BLaER1 (cell line): ENCODE measurements around the gene PLEK.

Source experiments
- H3K27ac ChIP-seq: shearing (Covaris generic); formaldehyde crosslinking; 2 replicates; pipeline ENCODE4 v1.8.1; 2022
- H3K27me3 ChIP-seq: shearing (Covaris generic); formaldehyde crosslinking; 2 replicates; pipeline ENCODE4 v1.8.1; 2022
- H3K36me3 ChIP-seq: shearing (Covaris generic); formaldehyde crosslinking; 2 replicates; pipeline ENCODE4 v1.8.1; 2022
- H3K4me1 ChIP-seq: shearing (Covaris generic); formaldehyde crosslinking; 2 replicates; pipeline ENCODE4 v1.8.1; 2022
- H3K4me2 ChIP-seq: shearing (Covaris generic); formaldehyde crosslinking; 2 replicates; pipeline ENCODE4 v1.8.1; 2022
- H3K4me3 ChIP-seq: shearing (Covaris generic); formaldehyde crosslinking; 2 replicates; pipeline ENCODE4 v1.8.1; 2022
- H3K9ac ChIP-seq: shearing (Covaris generic); formaldehyde crosslinking; 2 replicates; pipeline ENCODE4 v1.8.1; 2022
- H3K9me3 ChIP-seq: shearing (Covaris generic); formaldehyde crosslinking; 2 replicates; pipeline ENCODE4 v1.8.1; 2022
- H4K20me1 ChIP-seq: shearing (Covaris generic); formaldehyde crosslinking; 2 replicates; pipeline ENCODE4 v1.8.1; 2022
- Cebpa-rat ChIP-seq: shearing (Covaris generic); IDR thresholded peaks from 2 replicates; pipeline ENCODE4 v1.8.1; 2022

Gene PLEK

DNA sequence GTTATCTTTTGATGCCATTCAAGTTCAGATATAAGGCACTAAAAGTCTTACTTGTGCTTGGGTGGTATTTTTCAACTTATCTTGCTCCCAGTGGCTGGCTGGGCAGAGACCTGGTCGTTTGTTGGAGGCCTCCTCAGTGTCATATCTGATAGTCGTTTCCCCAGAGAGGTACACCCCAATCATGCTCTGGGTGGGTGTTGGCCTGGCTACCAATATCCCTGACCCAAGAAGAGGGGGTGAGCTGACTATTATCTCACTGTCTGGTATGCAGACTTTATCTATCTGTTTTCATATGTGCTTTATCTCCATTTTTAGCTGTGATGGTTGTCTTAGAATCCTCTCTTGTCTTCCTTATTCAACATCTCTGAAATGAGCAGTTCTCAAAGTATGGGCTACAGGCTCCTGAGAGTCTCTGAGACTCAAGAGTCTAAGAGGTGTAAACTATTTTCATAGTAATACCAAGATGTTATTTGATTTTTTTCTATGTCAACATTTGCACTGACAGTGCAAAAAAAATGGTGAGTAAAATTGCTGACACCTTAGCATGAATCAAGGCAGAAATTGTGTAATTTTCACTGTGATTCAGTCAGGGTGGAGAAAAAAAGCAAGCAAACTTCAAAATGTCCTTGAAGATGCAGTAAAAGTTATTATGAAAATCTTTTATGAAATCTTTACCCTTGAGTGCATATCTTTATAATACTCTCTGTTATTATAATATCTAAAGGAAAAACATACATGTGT, 12.3 kb upstream of the PLEK start:
- H3K9me3 ChIP-seq: peaks cover 7% of the 10 kb centered on the region; the same call in 1 of the 2 replicates
- no peak overlapping the region for H3K4me2 ChIP-seq
- no peaks in the 10 kb centered on the region for H3K36me3 ChIP-seq
- no peaks in the 10 kb centered on the region for H3K27me3 ChIP-seq
- H3K27ac ChIP-seq: no peak overlapping the region
- no peaks in the 10 kb centered on the region for H3K4me1 ChIP-seq
- H3K9ac ChIP-seq: no peak overlapping the region
- TF ChIP-seq Cebpa-rat: no peak
- H3K4me3 ChIP-seq: no peak overlapping the region
- H4K20me1 ChIP-seq: no peaks in the 10 kb centered on the region

DNA sequence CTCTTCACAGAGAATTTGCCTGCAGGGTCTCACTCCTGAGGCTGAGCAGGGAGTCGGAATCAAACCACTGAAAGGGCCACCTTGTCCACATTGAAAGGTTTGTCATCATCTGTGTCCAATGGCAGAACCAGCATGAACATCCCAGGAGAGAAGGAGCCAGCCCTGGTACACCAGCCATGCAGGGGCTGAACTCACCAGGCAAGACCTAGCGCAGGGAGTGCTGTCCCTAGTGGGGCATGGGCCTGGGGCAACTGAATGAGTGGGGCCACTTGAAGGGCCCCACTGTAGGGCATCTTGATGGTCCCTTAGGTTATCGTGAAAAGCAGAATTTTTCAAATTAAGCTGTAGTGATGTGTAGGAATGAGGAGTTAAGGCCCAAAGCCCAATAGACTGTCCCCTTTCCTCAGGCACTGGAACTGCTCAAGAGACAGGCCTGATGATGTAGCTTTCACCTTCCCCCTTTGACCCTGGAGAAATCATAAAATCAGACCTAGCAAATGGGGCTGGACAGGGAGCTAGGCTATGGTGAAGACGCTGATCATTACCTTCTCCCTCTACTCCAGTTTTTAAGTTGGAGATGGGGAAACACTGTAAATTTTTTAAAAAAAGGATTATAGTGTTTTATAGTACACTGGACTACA, 8.4 kb upstream of the PLEK start:
- Histone ChIP-seq H3K9ac (no peak overlapping the region), H3K36me3 (no peaks in the 10 kb centered on the region), H3K4me2 (no peak overlapping the region), H3K27ac (no peak overlapping the region), H3K9me3 (no peaks in the 10 kb centered on the region), H3K4me3 (no peak overlapping the region), H3K4me1 (no peaks in the 10 kb centered on the region), H3K27me3 (no peaks in the 10 kb centered on the region), H4K20me1 (no peaks in the 10 kb centered on the region)
- TF ChIP-seq Cebpa-rat: no peak

- H3K4me1 ChIP-seq: peaks cover 7% of the 10 kb centered on the region
- no peak for TF ChIP-seq Cebpa-rat
- no peak overlapping the region for H3K4me3 ChIP-seq
- no peak overlapping the region for H3K4me2 ChIP-seq
- no peak overlapping the region for H3K27ac ChIP-seq
- H3K27me3 ChIP-seq: no peaks in the 10 kb centered on the region
- H3K9me3 ChIP-seq: no peaks in the 10 kb centered on the region
- no peak overlapping the region for H3K9ac ChIP-seq
- no peaks in the 10 kb centered on the region for H4K20me1 ChIP-seq
- no peaks in the 10 kb centered on the region for H3K36me3 ChIP-seq
Measured at GRCh38 chr2:68357605-68358337, 7.3 kb upstream of the PLEK start.

- Histone ChIP-seq H3K27me3 (no peaks in the 10 kb centered on the region), H3K36me3 (no peaks in the 10 kb centered on the region), H3K27ac (no peak overlapping the region), H3K9me3 (no peaks in the 10 kb centered on the region), H3K4me1 (peaks cover 29% of the 10 kb centered on the region), H3K4me2 (no peak overlapping the region), H4K20me1 (no peaks in the 10 kb centered on the region), H3K9ac (no peak overlapping the region), H3K4me3 (no peak overlapping the region)
- no peak for TF ChIP-seq Cebpa-rat
Measured at GRCh38 chr2:68359889-68360288, 5.2 kb upstream of the PLEK start.

DNA sequence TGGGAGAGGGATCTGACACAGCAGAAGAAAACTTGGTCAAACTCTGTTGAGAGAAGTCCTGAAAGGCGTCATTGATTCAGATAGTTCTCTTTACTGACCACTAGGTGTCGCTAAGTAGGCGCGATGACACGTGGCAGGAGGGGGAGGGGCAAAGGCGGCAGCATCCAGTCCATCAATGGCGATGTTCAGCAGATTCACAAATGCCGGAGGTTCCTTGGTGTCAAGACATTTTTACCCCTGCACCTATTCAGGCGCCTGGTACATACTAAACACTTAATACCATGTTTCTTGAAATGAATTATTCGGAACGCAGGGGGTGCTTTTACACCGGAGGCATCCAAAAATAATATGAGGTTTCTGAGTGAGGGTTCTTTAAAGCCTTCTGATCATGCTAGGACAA, 3.0 kb upstream of the PLEK start:
- H3K36me3 ChIP-seq: no peaks in the 10 kb centered on the region
- H3K9ac ChIP-seq: 0 out of 2 replicates have a peak overlapping the region, but pooled peaks have one; percentile 42
- H3K9me3 ChIP-seq: no peaks in the 10 kb centered on the region
- peak overlapping the region; percentile 73 for H3K27ac ChIP-seq
- H3K4me2 ChIP-seq: peak overlapping the region; percentile 87
- no peaks in the 10 kb centered on the region for H4K20me1 ChIP-seq
- peaks cover 48% of the 10 kb centered on the region for H3K4me1 ChIP-seq
- TF ChIP-seq Cebpa-rat: no peak
- H3K27me3 ChIP-seq: no peaks in the 10 kb centered on the region
- no peak overlapping the region for H3K4me3 ChIP-seq

DNA sequence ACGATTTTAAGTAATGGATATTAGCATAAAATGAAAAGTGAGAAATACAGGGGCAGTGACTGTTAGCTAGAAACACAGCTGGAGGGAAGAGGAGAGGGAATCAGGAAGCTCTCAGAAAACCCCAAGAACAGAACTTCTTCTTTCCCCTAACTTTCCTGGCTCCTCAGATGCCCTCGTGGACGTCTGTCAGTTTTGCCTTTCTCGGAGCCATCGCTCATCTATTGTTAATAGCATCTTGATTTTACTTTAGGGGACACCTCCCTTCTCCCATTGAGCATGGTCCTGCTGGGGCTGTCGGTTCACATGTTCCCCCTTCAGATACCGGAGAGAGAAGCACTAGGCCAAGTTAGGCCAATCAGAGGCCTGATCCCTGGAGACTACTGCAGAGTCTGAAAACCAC, 2.3 kb upstream of the PLEK start:
- Histone ChIP-seq H3K4me1 (peaks cover 55% of the 10 kb centered on the region), H4K20me1 (no peaks in the 10 kb centered on the region), H3K4me3 (no peak overlapping the region), H3K4me2 (peak overlapping the region; percentile 87), H3K9ac (peak overlapping the region; percentile 42), H3K9me3 (no peaks in the 10 kb centered on the region), H3K36me3 (no peaks in the 10 kb centered on the region), H3K27ac (peak overlapping the region; percentile 73), H3K27me3 (no peaks in the 10 kb centered on the region)
- TF ChIP-seq Cebpa-rat: no peak

GRCh38 chr2:68363721-68364120, 1.4 kb upstream of the PLEK start:
- Histone ChIP-seq H3K36me3 (peaks cover 3% of the 10 kb centered on the region; the same call in 1 of the 2 replicates), H3K4me2 (peak overlapping the region; percentile 87), H3K4me1 (peaks cover 64% of the 10 kb centered on the region), H3K4me3 (no peak overlapping the region), H4K20me1 (no peaks in the 10 kb centered on the region), H3K27ac (peak overlapping the region; percentile 16; the same call in 1 of the 2 replicates), H3K27me3 (no peaks in the 10 kb centered on the region), H3K9me3 (no peaks in the 10 kb centered on the region), H3K9ac (no peak overlapping the region)
- no peak for TF ChIP-seq Cebpa-rat

- peak overlapping the region; percentile 87 for H3K4me2 ChIP-seq
- H3K27me3 ChIP-seq: no peaks in the 10 kb centered on the region
- peak overlapping the region; percentile 79 for H3K9ac ChIP-seq
- H3K4me3 ChIP-seq: peak overlapping the region; percentile 70
- H4K20me1 ChIP-seq: no peaks in the 10 kb centered on the region
- H3K27ac ChIP-seq: peak overlapping the region; percentile 84
- no peak for TF ChIP-seq Cebpa-rat
- no peaks in the 10 kb centered on the region for H3K9me3 ChIP-seq
- peaks cover 9% of the 10 kb centered on the region; the same call in 1 of the 2 replicates for H3K36me3 ChIP-seq
- H3K4me1 ChIP-seq: peaks cover 88% of the 10 kb centered on the region
Measured at GRCh38 chr2:68366083-68366560, 1.0 kb downstream of the PLEK start.

GRCh38 chr2:68367953-68368653, 3.0 kb downstream of the PLEK start:
- peak overlapping the region; percentile 87 for H3K4me2 ChIP-seq
- H3K27me3 ChIP-seq: no peaks in the 10 kb centered on the region
- H3K4me1 ChIP-seq: peaks cover 90% of the 10 kb centered on the region
- no peak overlapping the region for H3K4me3 ChIP-seq
- no peak; the same call in 1 of the 2 replicates for TF ChIP-seq Cebpa-rat
- no peaks in the 10 kb centered on the region for H3K9me3 ChIP-seq
- peak overlapping the region; percentile 56 for H3K9ac ChIP-seq
- H3K27ac ChIP-seq: peak overlapping the region; percentile 84
- peaks cover 19% of the 10 kb centered on the region; the same call in 1 of the 2 replicates for H3K36me3 ChIP-seq
- no peaks in the 10 kb centered on the region for H4K20me1 ChIP-seq
